ENCODE measurements around the gene DENND1A. TPM values are rescaled to one million over a fixed set of nuclear protein-coding genes. Genes with fewer than 3 reads are reported as not detected.
"Not testable (repeated sequence)": the region's sequence is repeated elsewhere in the genome, so short reads cannot be mapped to it uniquely, and the experiment has no call there.

The DENND1A gene
- total RNA-seq, 1 donor from 2014 or later: 19.9 TPM

GRCh38 chr9:123821619-123822018 lies 108.3 kb downstream of the DENND1A start:
- H3K27ac Mint-ChIP-seq: no peak overlapping the region
- no peak for DNase-seq (ENCODE audit: extremely low spot score, unreplicated experiment)
- H3K36me3 Mint-ChIP-seq: no peaks in the 10 kb centered on the region
- H3K4me3 Mint-ChIP-seq: no peak overlapping the region
- no peaks in the 10 kb centered on the region for H3K27me3 Mint-ChIP-seq
- no peaks in the 10 kb centered on the region for H3K4me1 Mint-ChIP-seq (ENCODE audit: unreplicated experiment)
- no peaks in the 10 kb centered on the region for H3K9me3 Mint-ChIP-seq
- TF ChIP-seq, protein P1, sequence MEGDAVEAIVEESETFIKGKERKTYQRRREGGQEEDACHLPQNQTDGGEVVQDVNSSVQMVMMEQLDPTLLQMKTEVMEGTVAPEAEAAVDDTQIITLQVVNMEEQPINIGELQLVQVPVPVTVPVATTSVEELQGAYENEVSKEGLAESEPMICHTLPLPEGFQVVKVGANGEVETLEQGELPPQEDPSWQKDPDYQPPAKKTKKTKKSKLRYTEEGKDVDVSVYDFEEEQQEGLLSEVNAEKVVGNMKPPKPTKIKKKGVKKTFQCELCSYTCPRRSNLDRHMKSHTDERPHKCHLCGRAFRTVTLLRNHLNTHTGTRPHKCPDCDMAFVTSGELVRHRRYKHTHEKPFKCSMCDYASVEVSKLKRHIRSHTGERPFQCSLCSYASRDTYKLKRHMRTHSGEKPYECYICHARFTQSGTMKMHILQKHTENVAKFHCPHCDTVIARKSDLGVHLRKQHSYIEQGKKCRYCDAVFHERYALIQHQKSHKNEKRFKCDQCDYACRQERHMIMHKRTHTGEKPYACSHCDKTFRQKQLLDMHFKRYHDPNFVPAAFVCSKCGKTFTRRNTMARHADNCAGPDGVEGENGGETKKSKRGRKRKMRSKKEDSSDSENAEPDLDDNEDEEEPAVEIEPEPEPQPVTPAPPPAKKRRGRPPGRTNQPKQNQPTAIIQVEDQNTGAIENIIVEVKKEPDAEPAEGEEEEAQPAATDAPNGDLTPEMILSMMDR (conservative IDR thresholded peaks at IDR 0.05): no peak

GRCh38 chr9:123820139-123820538 lies 109.8 kb downstream of the DENND1A start:
- Mint-ChIP-seq H3K4me3 (no peak overlapping the region), H3K4me1 (ENCODE audit: unreplicated experiment) (no peaks in the 10 kb centered on the region), H3K27me3 (no peaks in the 10 kb centered on the region), H3K36me3 (no peaks in the 10 kb centered on the region), H3K27ac (no peak overlapping the region), H3K9me3 (no peaks in the 10 kb centered on the region)
- DNase-seq (ENCODE audit: extremely low spot score, unreplicated experiment): no peak
- TF ChIP-seq, protein P1 (conservative IDR thresholded peaks at IDR 0.05): no peak

- no peak overlapping the region for H3K27ac Mint-ChIP-seq
- TF ChIP-seq, protein P1 (conservative IDR thresholded peaks at IDR 0.05): no peak
- no peaks in the 10 kb centered on the region for H3K4me1 Mint-ChIP-seq (ENCODE audit: unreplicated experiment)
Observed at GRCh38 chr9:123816817-123817472, 113.0 kb downstream of the DENND1A start.

DNA sequence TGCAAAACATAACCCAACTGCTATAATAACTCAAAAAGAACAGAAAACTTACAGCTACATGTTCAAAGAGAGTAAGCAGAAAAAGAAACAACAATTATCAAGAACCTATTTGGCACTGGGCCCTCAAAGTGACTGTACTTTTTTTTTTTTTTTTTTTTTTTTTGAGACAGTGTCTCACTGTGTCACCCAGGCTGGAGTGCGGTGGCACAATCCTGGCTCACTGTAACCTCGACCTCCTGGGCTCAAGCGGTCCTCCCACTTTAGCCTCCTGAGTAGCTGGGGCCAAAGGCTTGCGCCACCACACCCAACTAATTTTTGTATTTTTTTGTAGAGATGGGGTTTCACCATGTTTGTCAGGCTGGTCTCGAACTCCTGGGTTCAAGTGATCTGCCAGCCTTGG lies 114.1 kb downstream of the DENND1A start:
- H3K4me3 Mint-ChIP-seq: not testable (repeated sequence)

More at GRCh38 chr9:123816817-123817472, 113.0 kb downstream of the DENND1A start:
- no peaks in the 10 kb centered on the region for H3K36me3 Mint-ChIP-seq
- no peaks in the 10 kb centered on the region for H3K9me3 Mint-ChIP-seq
- no peak for DNase-seq (ENCODE audit: extremely low spot score, unreplicated experiment)
- H3K27me3 Mint-ChIP-seq: no peaks in the 10 kb centered on the region
- no peak overlapping the region for H3K4me3 Mint-ChIP-seq

DNA sequence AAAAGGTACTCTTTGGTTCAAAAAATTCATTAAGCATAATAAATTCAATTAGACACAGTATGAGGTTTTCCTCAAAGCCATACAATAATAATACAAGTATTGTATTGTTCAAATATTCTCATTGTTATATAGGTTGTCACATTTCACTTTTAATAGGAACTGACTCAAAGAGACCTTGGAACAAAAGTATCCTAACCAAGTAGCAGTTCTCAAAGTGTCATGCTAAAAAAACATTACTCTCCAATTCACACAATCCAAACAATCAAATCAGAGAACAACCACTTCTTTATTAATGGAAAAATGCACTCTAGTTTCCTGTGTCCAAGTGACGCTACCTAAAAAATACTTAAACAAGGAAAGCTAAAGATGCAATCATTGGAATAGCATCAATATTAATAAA lies 115.4 kb downstream of the DENND1A start:
- TF ChIP-seq, protein P1 (conservative IDR thresholded peaks at IDR 0.05): no peak
- H3K9me3 Mint-ChIP-seq: no peaks in the 10 kb centered on the region
- no peak overlapping the region for H3K27ac Mint-ChIP-seq
- no peak for DNase-seq (ENCODE audit: extremely low spot score, unreplicated experiment)
- no peaks in the 10 kb centered on the region for H3K4me1 Mint-ChIP-seq (ENCODE audit: unreplicated experiment)
- H3K4me3 Mint-ChIP-seq: no peak overlapping the region
- no peaks in the 10 kb centered on the region for H3K27me3 Mint-ChIP-seq
- H3K36me3 Mint-ChIP-seq: no peaks in the 10 kb centered on the region

More for the DNA sequence above, 114.1 kb downstream of the DENND1A start:
- not testable (repeated sequence) for H3K4me1 Mint-ChIP-seq (ENCODE audit: unreplicated experiment); H3K27ac Mint-ChIP-seq; DNase-seq (ENCODE audit: extremely low spot score, unreplicated experiment); H3K9me3 Mint-ChIP-seq; H3K36me3 Mint-ChIP-seq; H3K27me3 Mint-ChIP-seq

DNA sequence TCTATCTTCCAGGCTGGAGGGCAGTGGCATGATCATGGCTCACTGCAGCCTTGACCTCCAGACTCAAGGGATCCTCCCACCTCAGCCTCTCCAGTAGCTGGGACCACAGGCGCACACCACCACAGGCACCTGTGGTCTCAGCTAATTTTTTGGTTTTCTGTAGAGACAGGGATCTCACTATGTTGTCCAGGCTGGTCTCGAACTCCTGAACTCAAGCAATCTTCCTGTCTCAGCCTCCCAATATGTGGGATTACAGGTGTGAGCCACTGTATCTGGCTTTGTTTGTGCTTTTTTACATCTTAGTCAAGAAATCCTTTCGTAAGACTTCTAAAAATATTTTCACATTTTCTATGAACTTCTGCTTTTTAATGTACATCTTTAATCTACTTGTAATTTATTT lies 116.9 kb downstream of the DENND1A start:
- Mint-ChIP-seq H3K9me3 (no peaks in the 10 kb centered on the region), H3K36me3 (no peaks in the 10 kb centered on the region), H3K4me1 (ENCODE audit: unreplicated experiment) (no peaks in the 10 kb centered on the region), H3K27me3 (no peaks in the 10 kb centered on the region), H3K27ac (no peak overlapping the region), H3K4me3 (no peak overlapping the region)
- TF ChIP-seq, protein P1 (conservative IDR thresholded peaks at IDR 0.05): no peak
- no peak for DNase-seq (ENCODE audit: extremely low spot score, unreplicated experiment)
